ENCODE results near the gene NDUFAF3.
A peak's percentile ranks its signal among the peaks of the same experiment; 100 is the strongest.
"Not testable (repeated sequence)": the region's sequence is repeated elsewhere in the genome, so short reads cannot be mapped to it uniquely, and the experiment has no call there.

Gene NDUFAF3

DNA sequence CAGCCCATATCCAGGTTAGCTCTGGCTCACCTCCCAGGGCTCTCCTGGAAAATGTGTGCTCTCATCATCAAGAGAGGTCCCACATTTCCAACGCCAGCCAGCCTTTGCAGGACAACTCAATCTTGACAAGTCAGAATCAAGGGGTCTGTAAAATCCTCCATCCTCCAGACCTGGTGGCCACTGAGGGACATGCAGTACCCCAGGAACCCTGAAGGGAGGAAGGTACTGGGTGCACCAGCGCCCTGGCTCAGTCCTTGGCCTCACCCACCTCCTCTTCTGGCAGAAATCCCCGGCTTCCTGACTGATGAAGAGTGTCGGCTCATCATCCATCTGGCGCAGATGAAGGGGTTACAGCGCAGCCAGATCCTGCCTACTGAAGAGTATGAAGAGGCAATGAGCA is 20.8 kb upstream of the NDUFAF3 start:
- no peak for DNase-seq

DNA sequence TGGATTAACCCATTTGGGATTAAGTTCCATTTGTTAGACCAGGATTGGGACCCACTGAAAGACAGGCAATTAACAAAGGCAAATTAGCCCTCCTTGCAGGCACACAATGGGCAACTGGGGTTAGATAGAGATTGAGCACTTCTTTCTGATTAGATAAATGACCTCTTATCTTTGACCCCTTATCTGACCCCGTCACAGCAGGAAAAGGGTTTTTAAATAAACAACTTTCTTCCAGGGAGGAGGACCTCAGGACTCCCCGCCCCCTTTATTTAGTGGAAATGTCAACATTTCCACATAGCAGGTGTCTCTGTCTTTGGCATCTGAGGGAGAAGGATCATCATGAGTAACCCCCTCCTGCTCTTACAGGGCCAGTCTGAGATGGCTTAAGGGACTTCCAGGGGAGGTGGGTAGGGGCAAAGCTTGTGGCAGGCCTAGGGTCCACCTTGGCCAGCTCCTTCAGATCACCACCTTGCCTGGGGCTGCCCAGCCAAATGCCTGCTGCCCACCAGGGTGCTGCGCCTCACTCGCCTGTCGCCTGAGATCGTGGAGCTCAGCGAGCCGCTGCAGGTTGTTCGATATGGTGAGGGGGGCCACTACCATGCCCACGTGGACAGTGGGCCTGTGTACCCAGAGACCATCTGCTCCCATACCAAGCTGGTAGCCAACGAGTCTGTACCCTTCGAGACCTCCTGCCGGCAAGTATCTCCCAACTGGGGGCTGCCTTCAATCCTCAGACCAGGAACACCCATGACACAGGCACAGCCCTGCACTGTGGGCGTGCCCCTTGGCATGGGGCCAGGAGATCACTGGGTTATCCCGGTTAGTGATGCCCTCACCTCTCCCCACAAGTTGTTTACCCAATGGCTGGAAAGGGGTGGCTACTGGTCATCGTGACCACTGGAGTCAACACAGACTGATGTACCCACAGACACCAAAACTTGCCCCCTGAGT is 17.3 kb upstream of the NDUFAF3 start:
- DNase-seq: no peak

DNA sequence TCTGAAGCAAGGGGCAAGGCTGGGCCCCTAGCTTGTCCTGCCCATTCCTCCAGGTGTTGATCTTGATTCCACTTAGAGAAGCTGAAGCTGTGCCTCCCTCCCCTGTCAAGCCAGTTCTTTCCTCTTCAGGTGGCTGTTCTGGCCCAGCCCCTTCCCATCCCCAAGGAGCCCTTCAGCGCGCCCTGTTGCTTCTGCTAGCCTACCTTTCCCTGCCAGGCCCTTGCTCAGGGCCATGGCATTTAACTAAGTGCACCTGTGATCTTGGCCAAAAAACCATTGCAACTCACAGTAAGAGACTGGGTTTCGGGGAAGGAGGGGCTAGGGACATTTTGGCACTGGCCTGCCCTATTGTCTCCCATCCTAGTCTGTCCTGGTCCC is 16.6 kb upstream of the NDUFAF3 start:
- DNase-seq: no peak

DNA sequence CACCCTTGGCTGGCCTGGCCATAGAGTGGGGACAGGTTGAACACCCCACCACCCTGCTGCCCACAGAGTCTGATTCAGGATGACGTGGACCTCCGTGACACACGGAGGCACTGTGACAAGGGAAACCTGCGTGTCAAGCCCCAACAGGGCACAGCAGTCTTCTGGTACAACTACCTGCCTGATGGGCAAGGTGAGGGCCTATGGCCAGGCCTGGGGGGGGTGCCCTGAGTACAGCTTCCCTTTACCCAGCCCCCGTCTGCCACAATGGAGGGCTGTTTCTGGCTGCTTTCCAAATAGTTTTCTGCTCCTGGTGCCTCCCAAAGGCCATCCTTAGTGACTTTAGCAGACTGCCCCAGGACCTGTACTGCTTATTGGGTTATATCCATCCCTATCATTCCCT is 15.9 kb upstream of the NDUFAF3 start:
- DNase-seq: no peak

DNA sequence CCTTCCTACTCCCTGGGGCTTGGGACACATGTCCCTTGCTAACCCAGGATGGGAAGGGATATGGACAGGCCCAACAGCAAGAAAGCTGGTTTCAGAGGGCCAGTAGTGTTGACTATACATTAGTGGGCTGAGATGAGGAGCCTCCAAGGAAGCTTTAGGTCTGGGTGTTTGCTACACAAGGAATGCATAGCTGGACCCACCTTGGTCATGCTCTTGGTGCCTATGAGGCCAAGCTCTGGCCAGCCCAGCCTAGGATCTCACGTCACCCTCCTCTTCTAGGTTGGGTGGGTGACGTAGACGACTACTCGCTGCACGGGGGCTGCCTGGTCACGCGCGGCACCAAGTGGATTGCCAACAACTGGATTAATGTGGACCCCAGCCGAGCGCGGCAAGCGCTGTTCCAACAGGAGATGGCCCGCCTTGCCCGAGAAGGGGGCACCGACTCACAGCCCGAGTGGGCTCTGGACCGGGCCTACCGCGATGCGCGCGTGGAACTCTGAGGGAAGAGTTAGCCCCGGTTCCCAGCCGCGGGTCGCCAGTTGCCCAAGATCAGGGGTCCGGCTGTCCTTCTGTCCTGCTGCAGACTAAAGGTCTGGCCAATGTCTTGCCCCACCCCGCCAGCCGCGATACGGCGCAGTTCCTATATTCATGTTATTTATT is 15.4 kb upstream of the NDUFAF3 start:
- peak in 1 of 2 experiments; percentile 20 for DNase-seq

DNA sequence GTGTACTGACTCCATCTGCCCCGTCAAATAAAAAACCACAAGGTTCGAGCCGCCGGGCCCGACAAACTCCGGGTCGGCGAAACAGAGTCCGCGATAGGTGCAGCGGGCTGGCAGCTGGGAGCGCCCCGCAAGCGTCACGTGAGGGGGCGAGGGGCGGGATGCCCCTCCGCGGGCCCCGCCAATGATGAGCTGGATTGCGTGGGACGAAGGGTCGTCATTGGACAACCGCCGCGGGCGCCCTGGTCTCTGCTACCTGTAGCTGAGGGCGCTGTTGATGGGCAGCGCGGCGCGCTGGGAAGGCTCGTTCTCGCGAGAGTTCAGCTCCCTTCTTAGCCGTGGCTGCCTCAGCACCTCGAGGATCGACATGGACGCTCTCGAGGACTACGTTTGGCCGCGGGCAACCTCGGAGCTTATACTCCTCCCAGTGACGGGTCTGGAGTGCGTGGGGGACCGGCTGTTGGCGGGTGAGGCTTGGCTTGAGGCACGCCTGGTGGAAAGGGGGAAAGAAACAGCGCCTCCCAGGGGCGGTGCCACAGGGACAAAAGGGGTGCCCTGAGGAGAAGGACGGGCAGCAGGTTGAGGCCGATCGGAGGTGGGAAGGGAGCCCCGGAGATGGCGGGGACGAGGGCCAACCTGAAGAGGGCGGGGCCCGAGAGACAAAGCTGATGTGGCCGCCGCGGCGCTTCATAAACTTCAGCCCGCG is 14.7 kb upstream of the NDUFAF3 start, which contains the start of gene WDR6:
Gene WDR6, plus strand, starts transcription at position 324 of the 703 bp plus-strand sequence. Its CDS starts 41 bp downstream, at position 365.
- DNase-seq: peak; percentile 98 to 99

DNA sequence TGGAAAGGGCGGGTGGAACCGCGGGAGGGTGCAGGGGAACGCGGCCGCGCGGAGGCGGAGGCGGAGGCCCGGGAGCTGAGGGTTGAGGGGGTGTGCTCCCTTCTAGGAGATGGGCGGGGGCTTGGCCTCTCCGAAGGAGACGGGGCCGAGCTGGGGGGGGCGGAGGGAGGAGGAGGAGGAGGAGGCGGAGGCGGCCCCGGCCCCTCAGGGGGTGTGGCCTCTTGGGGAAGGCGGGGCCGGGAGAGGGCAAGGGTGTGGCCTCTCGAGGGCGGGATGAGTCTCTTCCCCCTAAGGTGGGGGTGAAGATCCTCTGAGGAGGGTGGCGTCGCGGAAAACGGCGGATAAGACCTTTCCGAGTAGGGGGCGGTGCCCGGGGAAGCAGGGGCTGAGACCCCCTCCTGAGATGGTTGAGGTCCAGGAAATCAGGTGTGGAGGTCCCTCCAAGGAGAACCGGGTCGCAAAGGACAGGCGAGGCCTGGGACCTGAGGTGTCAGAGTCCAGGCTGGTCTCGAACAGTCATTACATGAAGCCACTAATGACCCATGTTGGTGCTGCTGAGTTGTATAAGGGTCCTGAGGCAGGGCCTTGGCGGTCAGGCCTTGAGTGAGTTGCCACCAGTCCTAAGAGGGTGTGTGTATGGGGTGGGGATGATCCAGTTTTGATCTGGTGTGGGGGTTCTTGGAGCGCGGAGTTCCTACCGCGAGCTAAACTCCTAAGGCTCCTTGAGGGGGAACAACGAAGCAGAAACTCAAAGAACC is 14.0 kb upstream of the NDUFAF3 start:
- DNase-seq: peak; percentile 81 to 83

DNA sequence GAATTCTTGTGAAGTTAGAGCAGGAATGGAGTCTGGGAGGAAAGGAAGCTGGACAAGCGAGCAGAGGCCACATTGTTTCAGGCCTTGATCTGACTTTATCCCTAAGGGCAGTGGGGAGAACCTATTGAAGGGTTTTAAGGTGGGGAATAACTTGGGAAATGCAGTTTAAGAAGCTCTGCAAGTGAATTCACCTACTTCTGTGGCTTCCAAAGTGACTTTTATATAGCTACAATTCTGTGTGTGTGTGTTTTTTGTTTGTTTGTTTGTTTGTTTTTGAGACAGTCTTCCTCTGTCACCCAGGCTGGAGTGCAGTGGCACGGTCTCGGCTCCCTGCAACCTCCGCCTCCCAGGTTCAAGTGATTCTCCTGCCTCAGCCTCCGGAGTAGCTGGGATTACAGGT is 13.3 kb upstream of the NDUFAF3 start:
- DNase-seq: not testable (repeated sequence)

DNA sequence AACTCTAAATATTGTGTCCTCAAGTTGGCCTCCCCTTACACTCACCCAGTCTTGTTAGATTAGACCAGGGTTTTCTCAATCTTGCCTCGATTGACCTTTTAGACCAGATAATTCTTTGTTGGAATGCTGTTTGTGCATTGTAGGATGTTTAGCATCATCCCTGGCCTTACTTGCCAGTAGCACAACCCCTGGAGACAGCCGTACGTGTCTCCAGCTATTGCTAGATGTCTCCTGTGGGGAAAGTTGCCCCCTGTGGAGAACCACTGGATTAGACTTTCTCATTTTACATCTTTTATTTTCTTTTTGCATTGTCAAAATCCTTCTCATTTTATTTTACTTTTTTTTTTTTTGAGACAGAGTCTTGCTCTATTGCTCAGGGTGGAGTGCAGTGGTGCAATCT is 12.5 kb upstream of the NDUFAF3 start:
- no peak for DNase-seq

DNA sequence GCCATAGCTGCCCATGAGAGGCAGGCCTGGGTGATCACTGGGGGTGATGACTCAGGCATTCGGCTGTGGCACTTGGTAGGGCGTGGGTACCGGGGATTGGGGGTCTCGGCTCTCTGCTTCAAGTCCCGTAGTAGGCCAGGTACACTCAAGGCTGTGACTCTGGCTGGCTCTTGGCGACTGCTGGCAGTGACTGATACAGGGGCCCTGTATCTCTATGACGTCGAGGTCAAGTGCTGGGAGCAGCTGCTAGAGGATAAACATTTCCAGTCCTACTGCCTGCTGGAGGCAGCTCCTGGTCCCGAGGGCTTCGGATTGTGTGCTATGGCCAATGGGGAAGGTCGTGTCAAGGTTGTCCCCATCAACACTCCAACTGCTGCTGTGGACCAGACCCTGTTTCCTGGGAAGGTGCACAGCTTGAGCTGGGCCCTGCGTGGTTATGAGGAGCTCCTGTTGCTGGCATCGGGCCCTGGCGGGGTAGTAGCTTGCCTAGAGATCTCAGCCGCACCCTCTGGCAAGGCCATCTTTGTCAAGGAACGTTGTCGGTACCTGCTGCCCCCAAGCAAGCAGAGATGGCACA is 9.4 kb upstream of the NDUFAF3 start:
- DNase-seq: no peak

DNA sequence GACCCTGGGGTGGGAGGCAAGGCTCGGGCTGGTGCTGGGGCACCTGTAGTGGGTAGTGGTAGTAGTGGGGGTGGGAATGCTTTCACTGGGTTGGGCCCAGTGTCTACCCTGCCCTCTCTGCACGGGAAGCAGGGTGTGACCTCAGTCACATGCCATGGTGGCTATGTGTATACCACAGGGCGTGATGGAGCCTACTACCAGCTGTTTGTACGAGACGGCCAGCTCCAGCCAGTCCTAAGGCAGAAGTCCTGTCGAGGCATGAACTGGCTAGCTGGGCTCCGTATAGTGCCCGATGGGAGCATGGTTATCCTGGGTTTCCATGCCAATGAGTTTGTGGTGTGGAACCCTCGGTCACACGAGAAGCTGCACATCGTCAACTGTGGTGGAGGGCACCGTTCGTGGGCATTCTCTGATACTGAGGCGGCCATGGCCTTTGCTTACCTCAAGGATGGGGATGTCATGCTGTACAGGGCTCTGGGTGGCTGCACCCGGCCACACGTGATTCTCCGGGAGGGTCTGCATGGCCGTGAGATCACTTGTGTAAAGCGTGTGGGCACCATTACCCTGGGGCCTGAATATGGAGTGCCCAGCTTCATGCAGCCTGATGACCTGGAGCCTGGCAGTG is 8.7 kb upstream of the NDUFAF3 start:
- DNase-seq: no peak

DNA sequence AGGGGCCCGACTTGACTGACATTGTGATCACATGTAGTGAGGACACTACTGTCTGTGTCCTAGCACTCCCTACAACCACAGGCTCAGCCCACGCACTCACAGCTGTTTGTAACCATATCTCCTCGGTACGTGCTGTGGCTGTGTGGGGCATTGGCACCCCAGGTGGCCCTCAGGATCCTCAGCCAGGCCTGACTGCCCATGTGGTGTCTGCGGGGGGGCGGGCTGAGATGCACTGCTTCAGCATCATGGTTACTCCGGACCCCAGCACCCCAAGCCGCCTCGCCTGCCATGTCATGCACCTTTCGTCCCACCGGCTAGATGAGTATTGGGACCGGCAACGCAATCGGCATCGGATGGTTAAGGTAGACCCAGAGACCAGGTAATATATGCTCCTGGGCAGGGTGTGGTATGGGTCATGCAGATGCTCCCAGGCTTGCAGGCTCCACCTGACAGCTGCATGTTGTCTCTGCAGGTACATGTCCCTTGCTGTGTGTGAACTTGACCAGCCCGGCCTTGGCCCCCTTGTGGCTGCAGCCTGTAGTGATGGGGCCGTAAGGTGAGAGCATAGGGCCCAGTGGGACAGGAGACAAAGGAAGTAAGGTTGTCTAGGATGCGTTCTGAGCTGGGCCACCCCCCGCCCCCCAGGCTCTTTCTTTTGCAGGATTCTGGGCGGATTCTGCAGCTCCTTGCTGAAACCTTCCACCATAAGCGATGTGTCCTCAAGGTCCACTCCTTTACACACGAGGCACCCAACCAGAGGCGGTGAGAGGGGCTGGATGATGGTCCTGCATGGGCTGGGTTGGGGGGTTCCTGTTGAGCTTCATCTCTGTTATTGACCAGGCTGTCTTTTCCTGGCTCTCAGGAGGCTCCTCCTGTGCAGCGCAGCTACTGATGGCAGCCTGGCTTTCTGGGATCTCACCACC is 7.9 kb upstream of the NDUFAF3 start:
- DNase-seq: peak; percentile 40 to 41

DNA sequence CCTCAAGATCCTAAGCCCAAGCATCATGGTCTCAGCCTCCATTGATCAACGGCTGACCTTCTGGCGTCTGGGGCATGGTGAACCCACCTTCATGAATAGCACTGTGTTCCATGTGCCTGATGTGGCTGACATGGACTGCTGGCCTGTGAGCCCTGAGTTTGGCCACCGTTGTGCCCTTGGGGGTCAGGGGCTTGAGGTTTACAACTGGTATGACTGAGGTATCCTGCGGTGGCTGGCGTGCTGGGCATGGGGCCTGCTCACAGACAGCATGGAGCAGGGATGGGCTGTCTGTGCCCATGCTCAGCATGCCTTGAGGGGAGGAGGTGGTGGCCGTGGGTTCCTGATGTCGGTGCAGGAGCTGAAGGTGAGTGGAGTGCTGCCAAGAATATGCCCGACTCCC is 6.8 kb upstream of the NDUFAF3 start:
- no peak for DNase-seq

DNA sequence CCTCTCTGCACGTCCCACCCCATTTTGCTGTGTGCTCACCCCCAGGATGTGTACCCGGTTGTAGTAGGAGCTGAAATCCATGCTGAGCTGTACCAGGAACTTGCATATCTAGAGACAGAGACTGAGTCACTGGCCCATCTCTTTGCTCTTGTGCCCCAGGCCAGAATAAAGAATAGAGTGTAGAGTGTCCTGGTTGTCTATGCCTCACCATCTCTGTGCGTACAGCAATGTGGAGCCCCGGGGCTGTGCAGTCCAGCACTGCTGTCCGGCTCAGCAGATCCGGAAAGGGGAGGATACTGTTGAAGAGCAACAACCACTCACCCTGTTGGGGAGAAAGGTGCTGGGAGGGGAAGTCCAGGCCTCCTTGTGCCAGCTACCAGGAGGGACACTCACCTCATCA is 6.2 kb upstream of the NDUFAF3 start:
- no peak for DNase-seq

DNA sequence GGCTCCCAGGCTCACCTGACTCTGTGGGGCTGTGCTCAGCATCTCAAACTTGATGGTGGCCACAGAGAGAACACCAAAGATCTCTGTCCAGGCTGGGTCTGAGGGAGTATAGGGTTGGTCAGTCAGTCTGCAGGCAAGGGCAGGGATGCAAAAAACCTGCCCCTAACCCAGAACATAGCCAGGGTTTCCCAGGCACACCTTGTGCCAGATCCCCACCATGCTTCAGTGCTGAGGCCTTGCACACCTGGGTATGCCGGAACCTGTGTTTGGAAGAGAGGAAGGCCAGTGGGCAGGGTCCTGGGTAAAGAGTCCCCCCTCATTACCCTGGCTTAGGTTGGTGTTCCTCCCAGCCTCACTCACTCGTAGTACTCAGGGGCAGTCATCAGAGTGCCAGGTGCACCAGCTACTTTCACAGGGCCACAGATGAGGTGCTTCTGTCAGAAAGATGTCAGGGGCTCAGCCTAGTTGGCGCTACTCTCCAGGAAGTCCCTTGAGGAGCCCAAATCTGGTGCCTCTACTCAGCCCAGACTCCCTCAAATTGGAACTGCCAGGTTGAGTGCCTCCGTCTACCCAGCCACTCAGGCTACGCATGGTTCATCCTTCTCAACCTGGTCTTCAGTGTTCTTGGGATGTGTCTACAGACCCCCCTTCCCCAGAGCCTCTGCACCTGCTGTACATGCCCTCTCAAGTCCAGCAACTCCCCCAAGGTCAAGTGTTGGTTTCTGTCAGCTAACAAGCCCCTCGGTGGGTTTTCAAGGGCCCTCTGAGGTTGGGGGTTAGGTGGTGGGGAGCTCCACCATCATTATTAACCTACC is 5.3 kb upstream of the NDUFAF3 start:
- no peak for DNase-seq

DNA sequence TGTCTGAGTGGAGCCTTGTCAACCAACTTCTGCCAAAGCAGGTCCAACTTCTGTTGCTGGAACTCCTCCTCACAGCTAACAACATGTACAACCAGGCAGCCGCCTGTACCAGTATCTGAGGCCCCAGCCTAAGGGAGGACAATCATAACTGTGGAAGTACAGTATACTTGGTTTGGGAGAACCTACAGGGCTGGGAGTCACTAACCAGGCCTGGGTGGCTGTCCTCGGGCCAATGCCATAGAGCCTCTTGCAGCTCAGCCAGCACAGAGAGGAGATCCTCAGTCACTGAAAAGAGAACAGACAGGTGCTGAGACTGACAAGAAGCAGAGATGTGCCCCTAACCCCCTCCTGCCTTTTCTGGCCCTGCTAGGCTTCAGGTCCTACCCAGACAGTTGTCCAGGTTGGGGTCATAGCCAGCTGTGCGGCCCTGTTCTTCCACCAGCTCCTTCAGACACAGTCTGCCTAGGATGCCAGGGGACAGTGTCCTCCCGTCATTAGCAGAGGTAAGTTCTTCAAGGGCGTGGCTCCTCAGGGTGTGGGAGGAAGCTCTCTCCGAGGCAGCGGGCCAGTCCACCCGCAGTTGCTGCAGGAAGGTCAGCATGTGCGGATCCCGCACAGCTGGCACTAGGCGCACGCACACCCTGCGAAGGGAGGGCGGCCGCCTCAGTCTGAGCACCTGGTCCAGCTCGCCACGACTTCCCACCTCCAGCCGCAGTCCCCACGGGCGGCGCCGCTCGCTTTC is 4.5 kb upstream of the NDUFAF3 start:
- peak; percentile 37 to 59 for DNase-seq

DNA sequence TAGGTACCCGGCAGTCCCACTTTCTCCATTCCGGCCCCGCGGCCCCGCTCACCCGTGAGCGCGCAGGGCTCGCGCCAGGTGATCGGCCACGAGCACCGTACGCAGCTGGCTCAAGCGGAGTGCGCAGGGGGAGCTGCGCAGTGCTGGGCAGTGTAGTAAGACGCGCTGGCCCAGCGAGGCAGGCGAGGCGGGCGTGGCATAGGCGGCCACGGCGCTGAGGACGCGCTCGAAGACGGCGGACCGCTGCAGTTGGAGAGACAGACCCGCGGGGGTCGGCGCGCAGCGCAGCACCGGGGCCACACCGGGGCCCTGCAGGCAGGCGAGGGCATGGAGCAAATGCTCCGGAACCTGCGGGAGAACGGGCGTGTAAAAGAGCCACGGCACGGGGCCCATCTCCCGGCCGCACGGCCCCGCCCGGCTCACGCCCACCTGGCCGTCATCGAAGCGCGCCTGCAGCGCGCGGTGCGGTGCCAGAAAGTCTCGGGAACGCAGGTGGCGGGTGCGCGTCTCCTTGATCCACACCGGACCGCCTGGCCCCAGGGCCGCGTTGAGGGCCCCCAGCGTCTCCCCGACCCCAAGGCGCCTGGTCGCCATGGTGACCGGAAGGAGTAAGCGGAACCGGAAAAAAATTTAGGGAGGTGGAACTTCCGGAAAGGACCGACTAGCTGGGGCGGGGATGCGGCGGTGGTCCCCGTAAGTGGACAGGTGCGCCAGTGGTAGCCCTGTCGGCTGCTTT is 3.8 kb upstream of the NDUFAF3 start, which contains the start of gene DALRD3:
Gene DALRD3, minus strand, starts transcription at position 610 of the 736 bp plus-strand sequence. Its CDS starts 16 bp downstream, at position 594.
- peak; percentile 48 to 60 for DNase-seq

DNA sequence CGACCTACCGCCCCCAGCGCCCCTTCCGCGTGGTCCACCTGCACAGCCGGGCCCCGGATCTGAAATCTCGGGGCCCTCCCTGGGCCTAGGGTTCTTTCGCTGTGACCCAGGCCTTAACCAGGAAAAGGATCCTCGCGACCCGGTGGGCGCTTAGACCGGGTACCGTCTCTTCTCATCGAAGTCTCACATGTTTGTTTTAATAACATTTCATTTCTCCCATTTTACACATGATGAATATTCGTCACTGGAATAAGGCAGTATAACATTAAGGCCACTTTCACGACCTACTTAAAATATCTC is 3.3 kb upstream of the NDUFAF3 start:
- peak in 1 of 2 experiments; percentile 48 for DNase-seq
